A549 (cell line): ENCODE data around the gene CD207. TPM values are rescaled to one million over a fixed set of nuclear protein-coding genes. Genes with fewer than 3 reads are reported as not detected.

Source experiments
- ATAC-seq, 2 experiments: fragments of 200-7000 bp in 1 of 2; fragments of >200 bp in 1 of 2; cut with Nextera tagmentation in 1 of 2; cut with Tn5 transposase in 1 of 2; 3 replicates each; pipeline versions ENCODE4 v1.8.0 to v1.9.1; 2018 to 2020; ENCODE audit warnings: mild to moderate bottlenecking in 1 of 2, moderate library complexity in 1 of 2
- CTCF ChIA-PET: fragments of 300-600 bp; sonication (Branson Sonifier 250); formaldehyde crosslinking; extraction: SDS; loops from one replicate; lab custom pipeline; 2021; ENCODE audit warnings: antibody characterized with exemption, inconsistent platforms; lab: Yijun Ruan, JAX
- POLR2A ChIA-PET: fragments of 350-600 bp; formaldehyde crosslinking; extraction: SDS; loops from one replicate; lab custom pipeline; 2021; ENCODE audit warnings: antibody characterized with exemption, inconsistent platforms; lab: Yijun Ruan, JAX
- DNase-seq, 2 experiments: peaks; one replicate each; pipeline versions ENCODE4 v3.0.0 to v3.0.0-alpha.2; 2011 to 2016; ENCODE audit warnings: low read depth in 1 of 2, low spot score in 1 of 2
- FAIRE-seq: peaks from 2 replicates; lab custom pipeline; 2011; peaks lifted over from hg19 to GRCh38; lab: Jason Lieb, UNC
- H3K27ac ChIP-seq, 2 experiments: fragments of >200 bp; sonication (Bioruptor Twin); formaldehyde crosslinking; 3 replicates each; pipeline ENCODE4 v1.5.1; 2016 to 2017
- H3K4me1 ChIP-seq: fragments of >200 bp; sonication (Bioruptor Twin); formaldehyde crosslinking; 3 replicates; pipeline ENCODE4 v1.6.1; 2016
- H3K4me2 ChIP-seq: fragments of >200 bp; sonication (Bioruptor Twin); formaldehyde crosslinking; 3 replicates; pipeline ENCODE4 v1.6.1; 2016
- H3K4me3 ChIP-seq: fragments of >200 bp; sonication (Bioruptor Twin); formaldehyde crosslinking; 3 replicates; pipeline ENCODE4 v1.5.1; 2016
- H3K9me3 ChIP-seq: fragments of >200 bp; sonication (Bioruptor Twin); formaldehyde crosslinking; 3 replicates; pipeline ENCODE4 v1.6.1; 2016
- BCL3 ChIP-seq: fragments of >200 bp; sonication (Bioruptor Twin); formaldehyde crosslinking; IDR thresholded peaks from 3 replicates; pipeline ENCODE4 v1.6.1; 2016
- CBX2 ChIP-seq: fragments of 200-600 bp; sonication (generic); IDR thresholded peaks from 2 replicates; pipeline ENCODE4 v1.6.1; 2016; ENCODE audit warnings: low read depth, mild to moderate bottlenecking, borderline replicate concordance
- CBX8 ChIP-seq: fragments of 200-600 bp; sonication (generic); IDR thresholded peaks from 2 replicates; pipeline ENCODE4 v1.6.1; 2016
- E2F6 ChIP-seq: IDR thresholded peaks from 2 replicates; pipeline ENCODE4 v1.6.1; 2012; ENCODE audit warnings: low read depth, borderline replicate concordance
- ESRRA ChIP-seq: fragments of 150-350 bp; IDR thresholded peaks from 2 replicates; pipeline ENCODE4 v1.6.1; 2014; ENCODE audit warnings: mild to moderate bottlenecking, low read length, borderline replicate concordance
- FOSB ChIP-seq: fragments of 250-450 bp; sonication (Bioruptor Pico); IDR thresholded peaks from 2 replicates; pipeline ENCODE4 v1.5.0; 2020; ENCODE audit warnings: mild to moderate bottlenecking, moderate library complexity
- FOSL2 ChIP-seq, 2 experiments: fragments of 450-650 bp in 1 of 2; fragments of >200 bp in 1 of 2; sonication (Bioruptor Twin) in 1 of 2; formaldehyde crosslinking; IDR thresholded peaks; 2 replicates each; pipeline versions ENCODE4 v1.5.0 to v1.6.1; 2016 to 2020; ENCODE audit warnings: mild to moderate bottlenecking in 1 of 2, moderate library complexity in 1 of 2
- HES2 ChIP-seq: fragments of >200 bp; sonication (Bioruptor Twin); formaldehyde crosslinking; IDR thresholded peaks from 2 replicates; pipeline ENCODE4 v1.6.1; 2016
- HEYL ChIP-seq: fragments of 250-450 bp; sonication (Bioruptor Pico); IDR thresholded peaks from 2 replicates; pipeline ENCODE4 v1.8.0; 2021; ENCODE audit warnings: mild to moderate bottlenecking, moderate library complexity
- HOXB5 ChIP-seq: fragments of 250-450 bp; sonication (Bioruptor Pico); IDR thresholded peaks from 2 replicates; pipeline ENCODE4 v1.5.0; 2020; ENCODE audit warnings: mild to moderate bottlenecking, moderate library complexity
- JUNB ChIP-seq: fragments of >200 bp; sonication (Bioruptor Twin); formaldehyde crosslinking; IDR thresholded peaks from 2 replicates; pipeline ENCODE4 v1.6.1; 2016
- KDM5A ChIP-seq: fragments of 200-600 bp; sonication (generic); IDR thresholded peaks from 2 replicates; pipeline ENCODE4 v1.6.1; 2016; ENCODE audit warnings: antibody characterized with exemption, mild to moderate bottlenecking
- MYC ChIP-seq: IDR thresholded peaks from 2 replicates; pipeline ENCODE4 v1.6.1; 2012; ENCODE audit warnings: mild to moderate bottlenecking, inconsistent platforms, low read length, improper control_type of control experiment, borderline replicate concordance
- NR3C1 ChIP-seq: fragments of >200 bp; sonication (Bioruptor Twin); formaldehyde crosslinking; IDR thresholded peaks from 3 replicates; pipeline ENCODE4 v1.6.1; 2017
- PHF8 ChIP-seq: fragments of 200-600 bp; sonication (generic); IDR thresholded peaks from 2 replicates; pipeline ENCODE4 v1.6.1; 2016; ENCODE audit warnings: low read depth, mild to moderate bottlenecking, antibody characterized with exemption, moderate library complexity, borderline replicate concordance
- POLR2AphosphoS2 ChIP-seq: conservative IDR thresholded peaks from 2 replicates; pipeline ENCODE4 v1.6.1; 2012; ENCODE audit warnings: low read length, improper control_type of control experiment, inconsistent platforms
- RCOR1 ChIP-seq: fragments of 150-350 bp; IDR thresholded peaks from 2 replicates; pipeline ENCODE4 v1.6.1; 2014; ENCODE audit warnings: antibody characterized with exemption, low read length, low read depth
- REST ChIP-seq: fragments of 200-600 bp; sonication (generic); IDR thresholded peaks from 2 replicates; pipeline ENCODE4 v1.6.1; 2016; ENCODE audit warnings: antibody characterized with exemption, mild to moderate bottlenecking, moderate library complexity
- RFX5 ChIP-seq: fragments of 450-650 bp; IDR thresholded peaks from 2 replicates; pipeline ENCODE4 v1.7.1; 2014; ENCODE audit warnings: antibody characterized with exemption, mild to moderate bottlenecking, moderate library complexity
- RNF2 ChIP-seq: fragments of 200-600 bp; sonication (generic); IDR thresholded peaks from 2 replicates; pipeline ENCODE4 v1.6.1; 2016; ENCODE audit warnings: low read depth, mild to moderate bottlenecking, antibody characterized with exemption, moderate library complexity, borderline replicate concordance
- SREBF2 ChIP-seq: fragments of 450-650 bp; IDR thresholded peaks from 2 replicates; pipeline ENCODE4 v1.6.1; 2014; ENCODE audit warnings: mild to moderate bottlenecking, moderate library complexity
- TFCP2L1 ChIP-seq: fragments of 250-450 bp; sonication (Bioruptor Pico); IDR thresholded peaks from 2 replicates; pipeline ENCODE4 v1.5.0; 2021; ENCODE audit warnings: mild to moderate bottlenecking
- USF2 ChIP-seq: fragments of 450-650 bp; IDR thresholded peaks from 2 replicates; pipeline ENCODE4 v1.6.1; 2014; ENCODE audit warnings: antibody characterized with exemption
- ZC3H11A ChIP-seq: fragments of 450-650 bp; IDR thresholded peaks from 2 replicates; pipeline ENCODE4 v1.6.1; 2014; ENCODE audit warnings: antibody characterized with exemption, mild to moderate bottlenecking
- ZFP36 ChIP-seq: fragments of 450-650 bp; IDR thresholded peaks from 2 replicates; pipeline ENCODE4 v1.6.1; 2014; ENCODE audit warnings: borderline replicate concordance; ENCODE audit not compliant: partially characterized antibody
- WGBS: methylation state at CpG from one replicate; pipeline ENCODE4 v1.1.6; 2017; ENCODE audit errors: missing lambda C conversion rate; 5-methylcytosine and 5-hydroxymethylcytosine counted together
- polyA plus RNA-seq, 4 experiments: library from polyadenylated mRNA; depleted of rRNA in 3 of 4; stranded (reverse); fragments of >200 nt; fragmentation: RNase III in 1 of 4; extraction: RNeasy Plus Mini Kit Qiagen cat#74134 plus additional on column Dnase treatment in 1 of 4; gene quantifications; 2 replicates in 3 of 4; 3 replicates in 1 of 4; pipeline ENCODE4 v1.2.3, GENCODE V29; 2011 to 2017

CD207 gene
- polyA plus RNA-seq, 2 of the 4 experiments (the other 2 are of a cell fraction), result 0.05 TPM; not detected in 1

GRCh38 chr2:70830366-70830765 lies 5.2 kb downstream of the CD207 start:
- POLR2A ChIA-PET, result no interaction called here
- H3K4me3 ChIP-seq, result no peak overlapping the region
- no peaks in the 10 kb centered on the region for H3K4me1 ChIP-seq
- FAIRE-seq, result no peak
- peaks cover 8% of the 10 kb centered on the region; the same call in 2 of the 3 replicates for H3K9me3 ChIP-seq
- no peak for DNase-seq
- no peak overlapping the region for H3K27ac ChIP-seq
- 22% methylated on average over 5 of the region's 5 CpGs for WGBS
- CTCF ChIA-PET, result interaction anchor here (0.7 to 5.7 kb wide), 6 partner anchors 15 to 555 kb away, joined by 3 to 33 read pairs (median 6); no protein-coding TSS in a partner anchor
- no peak overlapping the region for H3K4me2 ChIP-seq
- TF ChIP-seq HOXB5, result no peak
- TF ChIP-seq HEYL, result no peak
- no peak for TF ChIP-seq MYC
- TF ChIP-seq RCOR1, result no peak
- no peak for TF ChIP-seq KDM5A
- TF ChIP-seq SREBF2, result no peak
- TF ChIP-seq CBX8, result no peak
- TF ChIP-seq ZFP36, result no peak
- TF ChIP-seq PHF8, result no peak
- no peak for TF ChIP-seq RNF2
- TF ChIP-seq REST, result no peak
- no peak for TF ChIP-seq NR3C1
- no peak for TF ChIP-seq JUNB
- TF ChIP-seq E2F6, result no peak
- no peak for TF ChIP-seq CBX2
- TF ChIP-seq USF2, result no peak
- no peak for TF ChIP-seq FOSL2 (IDR thresholded peaks at IDR 0.05)
- no peak for TF ChIP-seq FOSL2 (CRISPR knock-in tag; IDR thresholded peaks at IDR 0.05)
- ATAC-seq, result no peak; a peak in 1 of 6 replicates

- no peaks in the 10 kb centered on the region for H3K4me1 ChIP-seq
- ATAC-seq (no peak), FAIRE-seq (no peak), DNase-seq (no peak)
- H3K4me2 ChIP-seq, result no peak overlapping the region
- CTCF ChIA-PET, result interaction anchor here (0.9 to 5.7 kb wide), 6 partner anchors 15 to 134 kb away, joined by 3 to 33 read pairs (median 8); no protein-coding TSS in a partner anchor
- H3K27ac ChIP-seq, result no peak overlapping the region
- no peak overlapping the region for H3K4me3 ChIP-seq
- 28% methylated on average over 1 of the region's 1 CpG for WGBS
- TF ChIP-seq HES2 (no peak), POLR2AphosphoS2 (no peak), BCL3 (no peak), REST (no peak), ZC3H11A (no peak), ESRRA (no peak), RFX5 (no peak), FOSB (no peak), TFCP2L1 (CRISPR knock-in tag) (no peak), RNF2 (no peak), USF2 (no peak)
- POLR2A ChIA-PET, result no interaction called here
- H3K9me3 ChIP-seq, result peaks cover 8% of the 10 kb centered on the region; the same call in 2 of the 3 replicates
Measured at GRCh38 chr2:70829916-70830315, 5.7 kb downstream of the CD207 start.
